Keratinocyte (primary cell): ENCODE measurements around the gene FARP1.

Experiments used
- CTCF ChIP-seq, 3 experiments: IDR thresholded peaks in 1 of 3; conservative IDR thresholded peaks in 1 of 3; optimal IDR thresholded peaks in 1 of 3; 2 replicates in 2 of 3; 3 replicates in 1 of 3; pipeline versions ENCODE3 to v1.5.1; 2011; ENCODE audit warnings: low read length in 3 of 3, mild to moderate bottlenecking in 3 of 3, moderate library complexity in 2 of 3, control low read depth in 1 of 3, inconsistent platforms in 1 of 3; ENCODE audit not compliant: insufficient read depth in 2 of 3; ENCODE audit errors: extremely low read depth in 1 of 3
- EZH2 ChIP-seq: IDR thresholded peaks from one replicate; pipeline ENCODE4 v1.6.1; 2012; ENCODE audit warnings: inconsistent platforms, mild to moderate bottlenecking, low read length, moderate library complexity

- TF ChIP-seq CTCF (optimal IDR thresholded peaks at IDR 0.05 in 1 of 3, IDR thresholded peaks at IDR 0.05 in 1 of 3, conservative IDR thresholded peaks at IDR 0.05 in 1 of 3; ENCODE audit: extremely low read depth in 1 of 3, insufficient read depth in 2 of 3, low read length in 3 of 3) = no peak
- no peak for TF ChIP-seq EZH2
Measured at GRCh38 chr13:98236197-98236596, 93.3 kb downstream of the FARP1 start.
